ENCODE measurements around the gene MCM5.

The MCM5 gene

GRCh38 chr22:35399678-35400500, at the start of gene MCM5:
TSS of gene MCM5 (plus strand) at chr22:35400140. CDS start at chr22:35400439, 299 bp downstream.
- peak within 1 kb of the TSS; percentile 93 for H3K4me3 ChIP-seq (ENCODE audit: low read length)
- no peak for TF ChIP-seq CTCF (conservative IDR thresholded peaks at IDR 0.05; ENCODE audit: low read depth, low read length)
- peak; percentile 82 for DNase-seq (ENCODE audit: low read depth)

- TF ChIP-seq CTCF (conservative IDR thresholded peaks at IDR 0.05; ENCODE audit: low read depth, low read length) = peak; percentile 72
- DNase-seq (ENCODE audit: low read depth) = peak; percentile 63
- peak overlapping the region; percentile 62 for H3K4me3 ChIP-seq (ENCODE audit: low read length)
Measured at GRCh38 chr22:35350539-35351503, 49.1 kb upstream of the MCM5 start.

GRCh38 chr22:35352214-35353111, 47.5 kb upstream of the MCM5 start:
- peak; percentile 55 for TF ChIP-seq CTCF (conservative IDR thresholded peaks at IDR 0.05; ENCODE audit: low read depth, low read length)
- no peak overlapping the region for H3K4me3 ChIP-seq (ENCODE audit: low read length)
- DNase-seq (ENCODE audit: low read depth) = no peak

GRCh38 chr22:35353318-35353717, 46.6 kb upstream of the MCM5 start:
- no peak for DNase-seq (ENCODE audit: low read depth)
- no peak overlapping the region for H3K4me3 ChIP-seq (ENCODE audit: low read length)
- no peak for TF ChIP-seq CTCF (conservative IDR thresholded peaks at IDR 0.05; ENCODE audit: low read depth, low read length)

- H3K4me3 ChIP-seq (ENCODE audit: low read length) = no peak overlapping the region
Measured at GRCh38 chr22:35354068-35354467, 45.9 kb upstream of the MCM5 start.

More at GRCh38 chr22:35354068-35354467, 45.9 kb upstream of the MCM5 start:
- no peak for TF ChIP-seq CTCF (conservative IDR thresholded peaks at IDR 0.05; ENCODE audit: low read depth, low read length)
- no peak for DNase-seq (ENCODE audit: low read depth)
